GM12891 (cell line): ENCODE data around the gene PANK4.

ENCODE experiments used
- PAX5 ChIP-seq: IDR thresholded peaks from 2 replicates; pipeline ENCODE4 v1.6.1; 2011; ENCODE audit warnings: low read length, moderate library complexity, mild to moderate bottlenecking; ENCODE audit not compliant: insufficient read depth, severe bottlenecking
- POLR2A ChIP-seq: IDR thresholded peaks from 2 replicates; pipeline ENCODE4 v1.6.1; 2011; ENCODE audit warnings: low read depth, low read length, control low read depth
- POLR2AphosphoS5 ChIP-seq: IDR thresholded peaks from 2 replicates; pipeline ENCODE4 v1.6.1; 2011; ENCODE audit warnings: low read depth, low read length, control low read depth
- SPI1 ChIP-seq: IDR thresholded peaks from 2 replicates; pipeline ENCODE4 v1.6.1; 2011; ENCODE audit warnings: low read depth, low read length, control low read depth
- TAF1 ChIP-seq: IDR thresholded peaks from 2 replicates; pipeline ENCODE4 v1.6.1; 2011; ENCODE audit warnings: low read depth, low read length, control low read depth

DNA sequence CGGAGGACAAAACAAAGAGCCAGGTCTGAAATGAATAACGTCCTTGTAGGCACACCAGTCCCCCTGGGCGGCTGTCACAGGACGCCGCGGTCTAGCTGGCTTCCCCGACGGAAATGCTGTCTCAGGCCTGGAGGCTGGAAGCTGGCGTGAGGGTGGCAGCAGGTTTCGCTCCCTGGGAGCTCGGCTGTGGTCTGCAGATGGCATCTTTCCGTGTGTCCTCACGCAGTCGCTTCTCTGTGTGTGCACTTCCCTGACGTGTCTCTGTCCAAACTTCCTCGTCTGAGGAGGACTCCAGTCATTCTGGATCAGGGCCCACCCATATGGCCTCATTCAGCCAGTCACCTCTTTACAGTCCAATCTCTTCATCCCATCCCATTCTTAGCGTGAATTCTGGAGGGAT is 43.9 kb upstream of the PANK4 start:
- TF ChIP-seq POLR2A (no peak), POLR2AphosphoS5 (no peak), SPI1 (no peak), TAF1 (no peak), PAX5 (no peak)
